Transverse colon (tissue), 3 donors: Measurements from ENCODE around the gene CEL.
"Not testable (repeated sequence)": the region's sequence is repeated elsewhere in the genome, so short reads cannot be mapped to it uniquely, and the experiment has no call there.

Experiments
- POLR2A ChIP-seq: fragments of 450-650 bp; IDR thresholded peaks from one replicate; pipeline ENCODE4 v1.6.1; 2016; ENCODE audit warnings: antibody characterized with exemption, mild to moderate bottlenecking, moderate library complexity
- POLR2AphosphoS5 ChIP-seq, 3 donors: sonication (generic); formaldehyde crosslinking; IDR thresholded peaks; one replicate each; pipeline ENCODE4 v1.6.1; 2016; ENCODE audit warnings: antibody characterized with exemption in 3 of 3

DNA sequence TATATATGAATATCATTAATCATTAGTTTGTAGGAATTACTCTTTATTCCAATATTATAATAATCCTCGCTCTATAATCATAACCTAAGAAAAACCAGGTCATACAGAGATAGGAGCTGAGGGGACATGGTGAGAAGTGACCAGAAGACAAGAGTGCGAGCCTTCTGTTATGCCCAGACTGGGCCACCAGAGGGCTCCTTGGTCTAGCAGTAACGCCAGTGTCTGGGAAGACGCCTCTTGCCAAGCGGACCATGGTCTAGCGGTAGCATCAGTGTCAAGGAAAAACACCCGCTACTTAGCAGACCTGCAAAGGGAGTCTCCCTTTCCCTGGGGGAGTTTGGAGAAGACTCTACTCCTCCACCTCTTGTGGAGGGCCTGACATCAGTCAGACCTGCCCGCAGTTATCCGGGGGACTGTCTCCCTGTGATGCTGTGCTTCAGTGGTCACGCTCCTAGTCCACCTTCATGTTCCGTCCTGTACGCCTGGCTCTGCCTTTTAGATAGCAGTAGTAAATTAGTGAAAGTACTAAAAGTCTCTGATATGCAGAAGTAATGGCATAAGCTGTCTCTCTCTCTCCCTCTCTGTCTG is 20.8 kb upstream of the CEL start:
- not testable (repeated sequence) for TF ChIP-seq POLR2A; POLR2AphosphoS5 (IDR thresholded peaks at IDR 0.05)
